Upper lobe of left lung (tissue), 6 donors: ENCODE results near the gene SLC25A6. TPM values are rescaled to one million over a fixed set of nuclear protein-coding genes. Genes with fewer than 3 reads are reported as not detected.

Source experiments
- ATAC-seq, 2 donors: fragments of 200-7000 bp; cut with Tn5 transposase; one replicate each; pipeline ENCODE4 v1.9.1; 2022; ENCODE audit warnings: mild to moderate bottlenecking in 2 of 2, moderate library complexity in 2 of 2; ENCODE audit not compliant: low FRiP score in 2 of 2
- DNase-seq, 2 donors: peaks; one replicate each; pipeline ENCODE4 v3.0.0-alpha.2; 2019 to 2020
- H3K27ac ChIP-seq, 4 donors: fragments of 200-600 bp; sonication (generic); one replicate each; pipeline ENCODE4 v1.5.1; 2016 to 2019
- H3K27me3 ChIP-seq, 4 donors: fragments of 200-600 bp; sonication (generic); one replicate each; pipeline ENCODE4 v1.5.1; 2017 to 2019
- H3K36me3 ChIP-seq, 4 donors: fragments of 200-600 bp; sonication (generic); one replicate each; pipeline ENCODE4 v1.5.1; 2016 to 2019
- H3K4me1 ChIP-seq, 4 donors: fragments of 200-600 bp; sonication (generic); one replicate each; pipeline ENCODE4 v1.5.1; 2018 to 2019
- H3K4me3 ChIP-seq, 4 donors: fragments of 200-600 bp; sonication (generic); one replicate each; pipeline ENCODE4 v1.5.1; 2017 to 2019; ENCODE audit warnings: mild to moderate bottlenecking in 2 of 4, moderate library complexity in 1 of 4
- H3K9me3 ChIP-seq, 4 donors: fragments of 200-600 bp; sonication (generic); one replicate each; pipeline ENCODE4 v1.5.1; 2018 to 2019
- CTCF ChIP-seq, 6 experiments: fragments of 450-650 bp in 4 of 6; fragments of 200-600 bp in 2 of 6; sonication (generic) in 2 of 6; IDR thresholded peaks; one replicate each; pipeline ENCODE4 v1.5.1; 2016 to 2019; ENCODE audit warnings: antibody characterized with exemption in 6 of 6
- EP300 ChIP-seq, 4 donors: sonication (generic); formaldehyde crosslinking; IDR thresholded peaks; one replicate each; pipeline ENCODE4 v1.5.1; 2017; ENCODE audit warnings: antibody characterized with exemption in 4 of 4, control low read depth in 2 of 4
- POLR2A ChIP-seq, 4 donors: fragments of 450-650 bp; IDR thresholded peaks; one replicate each; pipeline ENCODE4 v1.5.1; 2016 to 2017; ENCODE audit warnings: antibody characterized with exemption in 4 of 4, mild to moderate bottlenecking in 2 of 4
- POLR2AphosphoS5 ChIP-seq, 2 donors: sonication (generic); formaldehyde crosslinking; IDR thresholded peaks; one replicate each; pipeline ENCODE4 v1.5.1; 2017; ENCODE audit warnings: antibody characterized with exemption in 2 of 2
- WGBS, 2 donors: methylation state at CpG; one replicate each; pipeline ENCODE4 v1.1.5; 2017 to 2018; 5-methylcytosine and 5-hydroxymethylcytosine counted together
- total RNA-seq, 6 donors: library from RNA; depleted of rRNA in 4 of 6; stranded (reverse); fragments of >200 nt in 4 of 6; gene quantifications; one replicate each; pipeline versions ENCODE4 v1.1.0 to v1.2.1, GENCODE V29; 2016 to 2021
- donor health status: DM: no; HTN: no; CAD: no; lungs with moderate emphysema.
- donor health status: DM: no; HTN: yes; CAD: no; lungs with severe emphysema.

Gene SLC25A6
- total RNA-seq, 6 donors from 2014 or later = 158 to 460 (median 285) TPM

GRCh38 chrX:1394731-1395501 lies 3.0 kb upstream of the SLC25A6 start:
- H3K27ac ChIP-seq = peak overlapping the region in 1 of 4 donors; percentile 11
- peaks cover 0 to 14% (median 10%) of the 10 kb centered on the region in 4 donors for H3K36me3 ChIP-seq
- WGBS, 2 donors = 92 to 95% methylated on average over 11 to 22 of the region's 22 CpGs
- H3K4me3 ChIP-seq = no peak overlapping the region
- TF ChIP-seq CTCF (IDR thresholded peaks at IDR 0.05) (no peak), POLR2AphosphoS5 (IDR thresholded peaks at IDR 0.05) (no peak), POLR2A (IDR thresholded peaks at IDR 0.05) (no peak), EP300 (IDR thresholded peaks at IDR 0.05) (no peak)
- peaks cover 13 to 25% (median 22%) of the 10 kb centered on the region in 4 donors for H3K4me1 ChIP-seq
- ATAC-seq (no peak), DNase-seq (no peak)
- no peaks in the 10 kb centered on the region for H3K27me3 ChIP-seq
- H3K9me3 ChIP-seq = no peaks in the 10 kb centered on the region

- Histone ChIP-seq H3K27me3 (no peaks in the 10 kb centered on the region), H3K4me3 (peak overlapping the region in 1 of 4 donors; percentile 91), H3K36me3 (peaks cover 6 to 23% (median 19%) of the 10 kb centered on the region in 4 donors), H3K4me1 (peaks cover 21 to 34% (median 27%) of the 10 kb centered on the region in 4 donors), H3K9me3 (no peaks in the 10 kb centered on the region), H3K27ac (no peak overlapping the region)
- peak in 1 of 2 donors; percentile 5 for DNase-seq
- 74 to 83% methylated on average over 14 to 16 of the region's 16 CpGs for WGBS, 2 donors
- TF ChIP-seq POLR2A (IDR thresholded peaks at IDR 0.05) (no peak), CTCF (IDR thresholded peaks at IDR 0.05) (no peak), EP300 (IDR thresholded peaks at IDR 0.05) (no peak), POLR2AphosphoS5 (IDR thresholded peaks at IDR 0.05) (no peak)
- ATAC-seq = no peak
These were observed 2.1 kb upstream of the SLC25A6 start for GRCh38 chrX:1393871-1394615.

GRCh38 chrX:1392376-1393068 lies 609 bp upstream of the SLC25A6 start:
- Histone ChIP-seq H3K27me3 (no peaks in the 10 kb centered on the region), H3K9me3 (no peaks in the 10 kb centered on the region), H3K27ac (peak overlapping the region; percentile 93 to 99 (median 98)), H3K4me3 (peak overlapping the region; percentile 91 to 100 (median 96)), H3K4me1 (peaks cover 27 to 47% (median 35%) of the 10 kb centered on the region in 4 donors), H3K36me3 (peaks cover 21 to 38% (median 34%) of the 10 kb centered on the region in 4 donors)
- TF ChIP-seq POLR2AphosphoS5 (IDR thresholded peaks at IDR 0.05) (peak in 1 of 2 donors; percentile 12), POLR2A (IDR thresholded peaks at IDR 0.05) (peak in 2 of 4 donors; percentile 42 to 70), EP300 (IDR thresholded peaks at IDR 0.05) (peak in 1 of 4 donors; percentile 43), CTCF (IDR thresholded peaks at IDR 0.05) (peak in 2 of 6 experiments; percentile 4 to 17)
- DNase-seq = peak; percentile 62 to 96
- 0% methylated on average over 2 to 3 of the region's 76 CpGs for WGBS, 2 donors
- peak; percentile 70 to 73 for ATAC-seq

- peak overlapping the region; percentile 91 to 100 (median 97) for H3K4me3 ChIP-seq
- no peaks in the 10 kb centered on the region for H3K27me3 ChIP-seq
- H3K36me3 ChIP-seq = peaks cover 33 to 48% (median 46%) of the 10 kb centered on the region in 4 donors
- peak overlapping the region; percentile 93 to 99 (median 98) for H3K27ac ChIP-seq
- WGBS, 2 donors = 0% methylated on average over 9 to 17 of the region's 19 CpGs
- ATAC-seq = peak in 1 of 2 donors; percentile 57
- no peak for DNase-seq
- no peak for TF ChIP-seq POLR2AphosphoS5 (IDR thresholded peaks at IDR 0.05)
- TF ChIP-seq CTCF (IDR thresholded peaks at IDR 0.05) = no peak
- TF ChIP-seq EP300 (IDR thresholded peaks at IDR 0.05) = no peak
- TF ChIP-seq POLR2A (IDR thresholded peaks at IDR 0.05) = no peak
- H3K9me3 ChIP-seq = no peaks in the 10 kb centered on the region
- peaks cover 27 to 47% (median 35%) of the 10 kb centered on the region in 4 donors for H3K4me1 ChIP-seq
These were observed 575 bp downstream of the SLC25A6 start for GRCh38 chrX:1391370-1391706.
